Memory B cell (primary cell): ENCODE data around the gene CACNA1H.

Source experiments
- ATAC-seq: fragments of 150-1000 bp; cut with Tn5 transposase; 2 replicates; pipeline ENCODE4 v1.10.0; 2021; ENCODE audit warnings: low read depth, mild to moderate bottlenecking, moderate library complexity
- DNase-seq, 2 donors: peaks; one replicate each; pipeline ENCODE4 v3.0.0; 2022; ENCODE audit warnings: low spot score in 2 of 2
- H3K27ac Mint-ChIP-seq: one replicate; pipeline ENCODE4 v1.8.0; 2022; ENCODE audit warnings: mild to moderate bottlenecking, moderate library complexity, mixed read lengths
- H3K27me3 Mint-ChIP-seq: one replicate; pipeline ENCODE4 v1.8.0; 2022; ENCODE audit warnings: mixed read lengths
- H3K36me3 Mint-ChIP-seq: one replicate; pipeline ENCODE4 v1.8.0; 2022; ENCODE audit warnings: mild to moderate bottlenecking, mixed read lengths
- H3K4me1 Mint-ChIP-seq: one replicate; pipeline ENCODE4 v1.8.0; 2022; ENCODE audit warnings: mixed read lengths
- H3K4me3 Mint-ChIP-seq: one replicate; pipeline ENCODE4 v1.8.0; 2022; ENCODE audit warnings: mild to moderate bottlenecking, moderate library complexity, mixed read lengths
- H3K9me3 Mint-ChIP-seq: one replicate; pipeline ENCODE4 v1.8.0; 2022; ENCODE audit warnings: mixed read lengths

CACNA1H gene

GRCh38 chr16:1164382-1164781 lies 11.5 kb downstream of the CACNA1H start:
- Mint-ChIP-seq H3K36me3 (no peaks in the 10 kb centered on the region), H3K4me1 (no peaks in the 10 kb centered on the region), H3K27me3 (peaks cover 4% of the 10 kb centered on the region), H3K27ac (no peak overlapping the region), H3K9me3 (no peaks in the 10 kb centered on the region), H3K4me3 (no peak overlapping the region)
- DNase-seq (no peak), ATAC-seq (no peak)

- ATAC-seq: no peak
- Mint-ChIP-seq H3K36me3 (no peaks in the 10 kb centered on the region), H3K4me3 (no peak overlapping the region), H3K27me3 (peaks cover 1% of the 10 kb centered on the region), H3K4me1 (no peaks in the 10 kb centered on the region), H3K27ac (no peak overlapping the region), H3K9me3 (no peaks in the 10 kb centered on the region)
- no peak for DNase-seq
Observed at GRCh38 chr16:1164975-1165374, 12.1 kb downstream of the CACNA1H start.

- Mint-ChIP-seq H3K27ac (no peak overlapping the region), H3K4me3 (no peak overlapping the region), H3K9me3 (no peaks in the 10 kb centered on the region), H3K4me1 (no peaks in the 10 kb centered on the region), H3K27me3 (peaks cover 2% of the 10 kb centered on the region), H3K36me3 (no peaks in the 10 kb centered on the region)
- DNase-seq: no peak
- no peak for ATAC-seq
Observed at GRCh38 chr16:1165511-1165910, 12.6 kb downstream of the CACNA1H start.

- Mint-ChIP-seq H3K27me3 (peaks cover 3% of the 10 kb centered on the region), H3K9me3 (no peaks in the 10 kb centered on the region), H3K36me3 (no peaks in the 10 kb centered on the region), H3K27ac (no peak overlapping the region), H3K4me1 (no peaks in the 10 kb centered on the region), H3K4me3 (no peak overlapping the region)
- DNase-seq (no peak), ATAC-seq (no peak)
Observed at GRCh38 chr16:1167276-1168107, 14.6 kb downstream of the CACNA1H start.

GRCh38 chr16:1168837-1169236 lies 15.9 kb downstream of the CACNA1H start:
- Mint-ChIP-seq H3K4me3 (no peak overlapping the region), H3K9me3 (no peaks in the 10 kb centered on the region), H3K27me3 (peaks cover 3% of the 10 kb centered on the region), H3K27ac (no peak overlapping the region), H3K36me3 (no peaks in the 10 kb centered on the region), H3K4me1 (no peaks in the 10 kb centered on the region)
- ATAC-seq: no peak
- no peak for DNase-seq

GRCh38 chr16:1169285-1170075 lies 16.6 kb downstream of the CACNA1H start:
- no peak for ATAC-seq
- no peaks in the 10 kb centered on the region for H3K4me1 Mint-ChIP-seq
- no peak overlapping the region for H3K4me3 Mint-ChIP-seq
- no peak overlapping the region for H3K27ac Mint-ChIP-seq
- H3K9me3 Mint-ChIP-seq: no peaks in the 10 kb centered on the region
- peaks cover 3% of the 10 kb centered on the region for H3K27me3 Mint-ChIP-seq
- DNase-seq: no peak
- H3K36me3 Mint-ChIP-seq: no peaks in the 10 kb centered on the region

- Mint-ChIP-seq H3K27ac (no peak overlapping the region), H3K36me3 (no peaks in the 10 kb centered on the region), H3K4me3 (no peak overlapping the region), H3K9me3 (no peaks in the 10 kb centered on the region), H3K4me1 (no peaks in the 10 kb centered on the region), H3K27me3 (peaks cover 3% of the 10 kb centered on the region)
- DNase-seq: no peak
- ATAC-seq: no peak
Observed at GRCh38 chr16:1170076-1170418, 17.1 kb downstream of the CACNA1H start.

- Mint-ChIP-seq H3K9me3 (no peaks in the 10 kb centered on the region), H3K27me3 (peaks cover 3% of the 10 kb centered on the region), H3K27ac (no peak overlapping the region), H3K36me3 (no peaks in the 10 kb centered on the region), H3K4me1 (no peaks in the 10 kb centered on the region), H3K4me3 (no peak overlapping the region)
- ATAC-seq (no peak), DNase-seq (no peak)
Observed at GRCh38 chr16:1171001-1171400, 18.1 kb downstream of the CACNA1H start.

- Mint-ChIP-seq H3K27me3 (peaks cover 3% of the 10 kb centered on the region), H3K27ac (no peak overlapping the region), H3K4me1 (no peaks in the 10 kb centered on the region), H3K4me3 (no peak overlapping the region), H3K36me3 (no peaks in the 10 kb centered on the region), H3K9me3 (no peaks in the 10 kb centered on the region)
- ATAC-seq (no peak), DNase-seq (no peak)
Observed at GRCh38 chr16:1171854-1172428, 19.0 kb downstream of the CACNA1H start.

- no peak overlapping the region for H3K4me3 Mint-ChIP-seq
- ATAC-seq (no peak), DNase-seq (no peak)
- H3K27ac Mint-ChIP-seq: no peak overlapping the region
- H3K4me1 Mint-ChIP-seq: no peaks in the 10 kb centered on the region
- H3K9me3 Mint-ChIP-seq: no peaks in the 10 kb centered on the region
- no peaks in the 10 kb centered on the region for H3K36me3 Mint-ChIP-seq
- H3K27me3 Mint-ChIP-seq: peaks cover 3% of the 10 kb centered on the region
Observed at GRCh38 chr16:1172651-1173050, 19.7 kb downstream of the CACNA1H start.

- no peaks in the 10 kb centered on the region for H3K9me3 Mint-ChIP-seq
- peaks cover 6% of the 10 kb centered on the region for H3K27me3 Mint-ChIP-seq
- H3K36me3 Mint-ChIP-seq: no peaks in the 10 kb centered on the region
- DNase-seq: no peak
- no peak overlapping the region for H3K4me3 Mint-ChIP-seq
- no peaks in the 10 kb centered on the region for H3K4me1 Mint-ChIP-seq
- no peak overlapping the region for H3K27ac Mint-ChIP-seq
- no peak for ATAC-seq
Observed at GRCh38 chr16:1173788-1174451, 21.0 kb downstream of the CACNA1H start.

GRCh38 chr16:1174477-1175357 lies 21.8 kb downstream of the CACNA1H start:
- Mint-ChIP-seq H3K27ac (no peak overlapping the region), H3K4me1 (no peaks in the 10 kb centered on the region), H3K4me3 (no peak overlapping the region), H3K9me3 (no peaks in the 10 kb centered on the region), H3K36me3 (no peaks in the 10 kb centered on the region), H3K27me3 (peaks cover 6% of the 10 kb centered on the region)
- DNase-seq (no peak), ATAC-seq (no peak)

- ATAC-seq (no peak), DNase-seq (no peak)
- no peaks in the 10 kb centered on the region for H3K36me3 Mint-ChIP-seq
- H3K27me3 Mint-ChIP-seq: peaks cover 5% of the 10 kb centered on the region
- H3K9me3 Mint-ChIP-seq: no peaks in the 10 kb centered on the region
- no peak overlapping the region for H3K4me3 Mint-ChIP-seq
- no peak overlapping the region for H3K27ac Mint-ChIP-seq
- H3K4me1 Mint-ChIP-seq: no peaks in the 10 kb centered on the region
Observed at GRCh38 chr16:1175566-1176279, 22.8 kb downstream of the CACNA1H start.
